Activated T-helper 9 cell treated with anti-CD3 and anti-CD28 coated beads, Interleukin-2, amount 50 U/mL, for 16 hours (primary cell): ENCODE data around the gene PTPRD.

Experiments
- DNase-seq: peaks from one replicate; pipeline ENCODE4 v3.0.0-alpha.2; 2020; ENCODE audit warnings: low read depth

PTPRD gene

GRCh38 chr9:8633784-8634183 lies 1979.0 kb downstream of the PTPRD start:
- no peak for DNase-seq

- DNase-seq, result no peak
These were observed 1980.3 kb downstream of the PTPRD start for GRCh38 chr9:8632493-8632892.

GRCh38 chr9:8628791-8629190 lies 1984.0 kb downstream of the PTPRD start:
- DNase-seq, result no peak

- no peak for DNase-seq
These were observed 1984.7 kb downstream of the PTPRD start for GRCh38 chr9:8627976-8628679.

GRCh38 chr9:8622871-8623270 lies 1989.9 kb downstream of the PTPRD start:
- no peak for DNase-seq

- DNase-seq, result no peak
These were observed 1990.5 kb downstream of the PTPRD start for GRCh38 chr9:8622222-8622802.

GRCh38 chr9:8621416-8621815 lies 1991.4 kb downstream of the PTPRD start:
- no peak for DNase-seq

GRCh38 chr9:8616414-8616813 lies 1996.4 kb downstream of the PTPRD start:
- no peak for DNase-seq

- no peak for DNase-seq
These were observed 1997.8 kb downstream of the PTPRD start for GRCh38 chr9:8614926-8615440.

GRCh38 chr9:8613346-8613825 lies 1999.4 kb downstream of the PTPRD start:
- no peak for DNase-seq

GRCh38 chr9:8611153-8611552 lies 2001.6 kb downstream of the PTPRD start:
- no peak for DNase-seq

GRCh38 chr9:8610256-8610655 lies 2002.5 kb downstream of the PTPRD start:
- DNase-seq, result no peak

- DNase-seq, result no peak
These were observed 2007.7 kb downstream of the PTPRD start for GRCh38 chr9:8605096-8605495.

- DNase-seq, result no peak
These were observed 2008.6 kb downstream of the PTPRD start for GRCh38 chr9:8604201-8604600.

GRCh38 chr9:8600914-8601680 lies 2011.7 kb downstream of the PTPRD start:
- no peak for DNase-seq

GRCh38 chr9:8599937-8600336 lies 2012.9 kb downstream of the PTPRD start:
- no peak for DNase-seq

- no peak for DNase-seq
These were observed 2023.3 kb downstream of the PTPRD start for GRCh38 chr9:8589476-8589875.

- DNase-seq, result no peak
These were observed 2027.8 kb downstream of the PTPRD start for GRCh38 chr9:8585036-8585435.

GRCh38 chr9:8579661-8580060 lies 2033.1 kb downstream of the PTPRD start:
- DNase-seq, result no peak

GRCh38 chr9:8576741-8577140 lies 2036.1 kb downstream of the PTPRD start:
- no peak for DNase-seq

GRCh38 chr9:8574846-8575245 lies 2038.0 kb downstream of the PTPRD start:
- DNase-seq, result no peak

GRCh38 chr9:8572209-8572608 lies 2040.6 kb downstream of the PTPRD start:
- no peak for DNase-seq

GRCh38 chr9:8571643-8572042 lies 2041.2 kb downstream of the PTPRD start:
- no peak for DNase-seq
